HG03439 (cell line): ENCODE data around the gene NCOR2.
A peak's percentile ranks its signal among the peaks of the same experiment; 100 is the strongest.

ENCODE experiments used
- ATAC-seq: cut with Tn5 transposase; IDR thresholded peaks from one replicate; pipeline ENCODE4 v1.9.1; 2021; ENCODE audit warnings: mild to moderate bottlenecking, moderate library complexity; ENCODE audit not compliant: unreplicated experiment

NCOR2 gene

GRCh38 chr12:124566997-124567672 is at the start of gene NCOR2:
TSS of gene NCOR2 (minus strand) at chr12:124567612. CDS start at chr12:124495251, 72,361 bp downstream.
- ATAC-seq: peak; percentile 18

- ATAC-seq: no peak
These were observed 49.2 kb upstream of the NCOR2 start for GRCh38 chr12:124616394-124617221.

- no peak for ATAC-seq
These were observed 47.3 kb upstream of the NCOR2 start for GRCh38 chr12:124614512-124615292.

GRCh38 chr12:124613151-124613585 is 45.8 kb upstream of the NCOR2 start:
- ATAC-seq: no peak

DNA sequence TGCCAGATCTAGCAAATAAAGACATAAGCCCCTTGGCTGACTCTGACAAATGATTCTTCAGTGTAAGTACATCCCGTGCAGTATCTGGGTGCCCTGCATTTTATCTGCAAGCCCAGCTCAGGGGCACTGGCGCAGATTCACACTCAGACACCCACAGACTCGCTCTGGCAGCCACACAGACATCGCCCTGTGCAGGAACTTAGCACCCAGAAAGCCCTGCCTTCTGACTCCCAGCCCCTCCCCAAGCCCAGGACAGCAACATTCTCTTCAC is 44.9 kb upstream of the NCOR2 start:
- ATAC-seq: no peak

DNA sequence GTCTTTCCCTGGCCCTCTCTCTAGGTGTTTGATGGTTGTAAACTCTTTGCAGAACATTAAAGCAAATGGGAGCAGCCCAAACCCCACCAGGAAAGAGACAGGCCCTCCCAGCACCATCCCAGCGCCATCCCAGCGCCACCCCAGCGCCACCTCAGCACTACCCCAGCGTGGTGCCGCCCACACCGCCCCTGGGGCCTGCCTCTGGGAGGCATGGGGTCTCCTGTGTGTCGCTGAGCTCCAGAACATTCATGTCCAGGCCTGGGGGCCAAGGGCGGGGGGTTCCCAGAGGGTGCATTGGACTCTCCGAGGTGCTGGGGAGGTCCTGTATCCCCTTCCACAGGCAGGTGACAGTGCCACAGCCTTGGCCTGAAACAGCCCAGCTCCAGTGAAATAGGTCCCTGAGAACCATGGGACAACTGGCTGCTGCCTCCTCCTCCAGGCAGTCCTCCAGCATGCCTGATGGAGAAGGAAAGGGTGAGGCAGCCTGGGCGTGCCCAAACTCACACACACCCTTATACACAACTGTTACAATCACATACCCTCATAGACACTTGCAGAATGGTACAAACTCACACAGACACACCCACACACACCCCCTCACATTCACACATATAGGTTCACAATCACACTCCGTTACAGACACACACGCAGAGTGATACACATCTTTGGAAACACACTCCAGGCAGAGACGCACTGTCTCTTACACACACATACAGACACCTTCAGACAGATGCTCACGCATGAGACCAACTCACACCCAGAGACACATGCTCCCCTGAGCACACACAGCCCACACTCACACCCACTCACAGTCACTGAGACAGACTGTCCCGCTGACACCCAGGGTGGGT is 44.4 kb upstream of the NCOR2 start:
- no peak for ATAC-seq

DNA sequence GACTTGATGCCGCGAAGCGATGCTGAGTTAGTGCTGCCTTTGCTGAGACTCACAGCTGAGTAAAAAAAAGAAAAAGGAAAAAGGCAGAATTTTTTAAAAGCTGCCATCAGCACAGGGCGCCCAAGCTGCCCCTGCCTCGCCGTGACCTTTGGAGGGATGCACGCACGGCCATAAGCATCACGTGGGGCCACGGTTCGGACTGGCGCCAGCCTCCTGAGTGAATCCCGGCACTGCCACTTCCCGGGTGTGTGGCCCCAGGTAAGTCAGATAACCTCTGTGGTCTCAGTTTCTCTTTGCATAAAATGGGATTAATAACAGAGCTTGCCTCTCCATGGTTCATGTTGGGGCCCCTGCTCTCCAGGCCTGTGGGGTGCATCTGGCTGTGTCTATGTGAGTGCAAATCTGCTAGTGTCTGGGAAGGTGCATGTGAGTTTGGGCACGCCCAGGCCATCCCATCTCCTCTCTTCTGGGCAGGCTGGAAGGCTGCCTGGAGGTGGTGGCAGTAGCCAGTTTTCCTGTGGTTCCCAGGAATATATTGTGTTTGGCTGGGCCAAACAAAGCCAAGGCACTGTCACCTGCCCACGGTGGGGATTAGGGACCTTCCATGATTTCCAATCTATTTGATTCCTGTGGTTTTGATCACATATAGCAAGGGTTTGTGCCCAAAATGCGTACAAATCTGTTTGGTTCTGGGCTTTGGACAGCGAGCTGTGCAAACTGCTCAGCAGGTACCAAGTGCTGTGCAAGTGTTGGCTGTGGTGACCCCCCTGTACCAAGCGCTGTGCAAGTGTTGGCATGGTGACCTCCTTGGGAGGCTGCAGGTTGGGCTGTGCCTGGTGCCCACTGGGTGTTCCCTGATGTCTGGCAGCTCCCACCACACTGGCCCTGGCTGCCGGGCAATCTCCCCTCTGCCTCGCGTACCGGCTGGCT is 43.5 kb upstream of the NCOR2 start:
- no peak for ATAC-seq

- ATAC-seq: no peak
These were observed 42.7 kb upstream of the NCOR2 start for GRCh38 chr12:124610021-124610612.

- peak; percentile 65 for ATAC-seq
These were observed 41.9 kb upstream of the NCOR2 start for GRCh38 chr12:124609041-124609989.

DNA sequence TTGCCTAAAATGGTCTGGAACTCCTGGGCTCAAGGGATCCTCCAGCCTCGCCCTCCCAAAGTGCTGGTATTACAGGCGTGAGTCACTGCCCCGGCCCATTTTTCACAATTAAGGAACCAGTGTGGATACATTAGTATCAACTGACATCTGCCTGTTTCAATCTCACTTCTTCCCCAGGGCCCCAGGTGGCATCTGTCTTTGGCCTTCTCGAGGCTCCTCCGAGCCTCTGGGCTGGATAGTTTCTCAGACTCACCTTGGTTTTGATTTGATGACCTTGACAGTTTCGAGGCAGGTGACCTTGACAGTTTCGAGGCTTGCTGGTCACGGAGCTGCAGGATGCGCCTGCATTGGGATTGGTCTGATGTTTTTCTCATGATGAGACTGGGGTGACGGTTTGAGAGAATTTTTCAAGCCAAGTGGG is 41.0 kb upstream of the NCOR2 start:
- peak; percentile 9 for ATAC-seq

GRCh38 chr12:124607681-124608425 is 40.4 kb upstream of the NCOR2 start:
- ATAC-seq: no peak

GRCh38 chr12:124605883-124606774 is 38.7 kb upstream of the NCOR2 start:
- no peak for ATAC-seq

- ATAC-seq: no peak
These were observed 37.9 kb upstream of the NCOR2 start for GRCh38 chr12:124605150-124605882.

DNA sequence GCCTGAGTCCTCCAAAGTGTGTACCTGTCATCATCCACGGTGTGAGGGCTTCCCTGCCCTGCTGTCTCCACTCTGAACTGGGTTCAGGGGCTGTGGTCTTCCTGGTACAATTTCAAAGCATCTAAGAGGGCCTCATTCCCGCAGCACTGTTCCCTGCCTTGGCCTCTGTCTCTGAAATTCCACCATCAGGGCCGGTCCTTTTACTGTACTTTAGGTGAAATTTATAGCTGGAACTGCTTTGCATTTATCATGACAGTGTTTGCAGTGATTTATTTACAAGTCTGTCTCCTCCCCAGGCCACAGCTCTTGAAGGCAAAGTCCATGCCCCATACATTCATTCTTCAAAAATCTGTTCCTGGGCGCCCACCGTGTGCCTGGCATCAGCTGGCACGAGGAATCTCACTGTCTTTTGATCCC is 36.9 kb upstream of the NCOR2 start:
- ATAC-seq: no peak

DNA sequence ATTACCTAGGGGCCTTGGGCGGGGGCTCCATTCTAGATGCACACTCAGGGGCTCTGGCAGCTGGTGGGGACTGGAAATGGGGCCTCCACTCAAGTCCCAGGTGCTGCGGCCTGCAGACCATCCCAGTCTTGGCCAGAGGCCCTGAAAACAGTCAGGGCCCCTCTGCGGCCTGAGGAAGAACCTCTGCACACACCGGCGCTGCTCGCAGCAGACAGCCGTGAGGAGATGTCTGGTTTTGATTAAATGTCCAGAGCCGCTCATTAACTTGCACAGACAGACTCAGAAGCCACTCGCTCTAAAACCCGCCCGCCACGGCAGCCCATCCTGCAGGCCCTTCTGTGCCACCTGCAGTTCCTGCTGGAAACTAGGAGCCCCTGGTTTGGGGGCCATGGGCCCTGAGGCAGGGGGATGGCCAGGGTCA is 36.4 kb upstream of the NCOR2 start:
- no peak for ATAC-seq

GRCh38 chr12:124603100-124603541 is 35.7 kb upstream of the NCOR2 start:
- ATAC-seq: no peak
